OCI-LY7 (cell line): ENCODE data around the gene STK35. TPM values are rescaled to one million over a fixed set of nuclear protein-coding genes. Genes with fewer than 3 reads are reported as not detected.
A peak's percentile ranks its signal among the peaks of the same experiment; 100 is the strongest.

Source experiments
- BruUV-seq: library from RNA; stranded (reverse); fragments of 400-500 nt; replicated peaks from 2 replicates; lab custom pipeline; 2021; lab: Mats Ljungman, UMichigan
- CTCF ChIA-PET: fragments of 300-600 bp; sonication (Branson Sonifier 250); formaldehyde crosslinking; loops from one replicate; lab custom pipeline; 2022; ENCODE audit warnings: antibody characterized with exemption; ENCODE audit not compliant: unreplicated experiment; lab: Charles Lee
- POLR2A ChIA-PET: fragments of 300-600 bp; sonication (Branson Sonifier 250); formaldehyde crosslinking; loops from one replicate; lab custom pipeline; 2022; ENCODE audit warnings: antibody characterized with exemption; lab: Charles Lee
- DNase-seq: peaks from one replicate; pipeline ENCODE4 v3.0.0-alpha.2; 2015; ENCODE audit warnings: low spot score
- H2AFZ ChIP-seq: fragments of 200-600 bp; sonication (generic), shearing (Covaris generic); 2 replicates; pipeline ENCODE4 v1.6.1; 2014; ENCODE audit warnings: mild to moderate bottlenecking, antibody characterized with exemption, low read length, moderate library complexity
- H3K27ac ChIP-seq: fragments of 200-600 bp; sonication (generic); 2 replicates; pipeline ENCODE4 v1.5.1; 2014; ENCODE audit warnings: mixed run types, low read depth, mild to moderate bottlenecking, moderate library complexity, low read length, inconsistent platforms; ENCODE audit not compliant: poor library complexity, severe bottlenecking
- H3K36me3 ChIP-seq: fragments of 200-600 bp; sonication (generic); 2 replicates; pipeline ENCODE4 v1.6.1; 2014; ENCODE audit warnings: mild to moderate bottlenecking, antibody characterized with exemption, low read length, moderate library complexity, mixed read lengths; ENCODE audit not compliant: insufficient read depth
- H3K4me1 ChIP-seq: fragments of 200-600 bp; sonication (generic); 2 replicates; pipeline ENCODE4 v1.5.1; 2014; ENCODE audit warnings: mild to moderate bottlenecking, low read length; ENCODE audit not compliant: insufficient read depth, poor library complexity, severe bottlenecking
- H3K4me2 ChIP-seq: fragments of 200-600 bp; sonication (generic); 2 replicates; pipeline ENCODE4 v1.6.1; 2014; ENCODE audit warnings: mild to moderate bottlenecking, low read length
- H3K4me3 ChIP-seq: fragments of 200-600 bp; sonication (generic); 2 replicates; pipeline ENCODE4 v1.5.1; 2014; ENCODE audit warnings: mild to moderate bottlenecking, low read depth, low read length; ENCODE audit not compliant: poor library complexity, severe bottlenecking
- H3K79me2 ChIP-seq: fragments of 200-600 bp; sonication (generic); 2 replicates; pipeline ENCODE4 v1.6.1; 2016; ENCODE audit warnings: low read depth, mild to moderate bottlenecking, low read length, moderate library complexity, mixed read lengths; ENCODE audit not compliant: insufficient read depth
- H3K9me2 ChIP-seq: fragments of 200-600 bp; sonication (generic); 2 replicates; pipeline ENCODE4 v1.6.1; 2016; ENCODE audit warnings: mild to moderate bottlenecking, low read length, mixed read lengths; ENCODE audit not compliant: insufficient read depth
- H3K9me3 ChIP-seq: fragments of 200-600 bp; sonication (generic); 2 replicates; pipeline ENCODE4 v1.6.1; 2014; ENCODE audit warnings: mild to moderate bottlenecking, mixed run types, low read length, mixed read lengths
- H4K20me1 ChIP-seq: fragments of 200-600 bp; sonication (generic); 2 replicates; pipeline ENCODE4 v1.6.1; 2014; ENCODE audit warnings: mild to moderate bottlenecking, antibody characterized with exemption, low read length, moderate library complexity, mixed read lengths; ENCODE audit not compliant: insufficient read depth
- CTCF ChIP-seq: fragments of 200-600 bp; sonication (generic); conservative IDR thresholded peaks from 2 replicates; pipeline ENCODE4 v1.5.1; 2014; ENCODE audit warnings: mild to moderate bottlenecking, antibody characterized with exemption, low read length, moderate library complexity, mixed read lengths
- EZH2phosphoT487 ChIP-seq: fragments of 200-600 bp; sonication (generic); IDR thresholded peaks from 2 replicates; pipeline ENCODE4 v1.6.1; 2018; ENCODE audit warnings: low read depth, borderline replicate concordance, mild to moderate bottlenecking, mixed run types, antibody characterized with exemption, low read length, moderate library complexity, mixed read lengths
- intact Hi-C: fragments of 100-400 bp; cut with micrococcal nuclease; formaldehyde crosslinking; loops from one replicate; pipeline ENCODE4 v1.10.0; 2022; ENCODE audit not compliant: unreplicated experiment
- total RNA-seq, 2 experiments: library from RNA; depleted of rRNA in 1 of 2; stranded (reverse); fragments of >200 nt in 1 of 2; shearing (Covaris generic) in 1 of 2; gene quantifications; 2 replicates each; pipeline ENCODE4 v1.2.3, GENCODE V29; 2014 to 2022

Gene STK35
- total RNA-seq, 2 experiments from 2014 or later: 21.4 to 22.3 TPM

- H3K4me3 ChIP-seq: peak overlapping the region; percentile 93
- peaks cover 52% of the 10 kb centered on the region for H3K79me2 ChIP-seq
- H3K4me2 ChIP-seq: peak overlapping the region; percentile 85
- no peak overlapping the region for H2AFZ ChIP-seq
- peaks cover 23% of the 10 kb centered on the region for H4K20me1 ChIP-seq
- H3K9me3 ChIP-seq: no peaks in the 10 kb centered on the region
- peak overlapping the region; percentile 85 for H3K27ac ChIP-seq
- intact Hi-C loops: loop anchor here (5.0 kb wide), 6 partner anchors 69 to 549 kb away; partner anchors contain the start of genes NOP56, SIRPA and SNRPB
- no peak for TF ChIP-seq CTCF
- TF ChIP-seq EZH2phosphoT487: no peak
- H3K9me2 ChIP-seq: no peaks in the 10 kb centered on the region
- peak; percentile 41 for DNase-seq
- POLR2A ChIA-PET: interaction anchor here (0.6 to 1.9 kb wide), 6 partner anchors 9 to 148 kb away, joined by 3 to 7 read pairs (median 4); no protein-coding TSS in a partner anchor
- peaks cover 26% of the 10 kb centered on the region for H3K4me1 ChIP-seq
- CTCF ChIA-PET: interaction anchor here (0.5 to 1.1 kb wide), 4 partner anchors 11 to 538 kb away, joined by 3 to 4 read pairs (median 3); no protein-coding TSS in a partner anchor
- peaks cover 42% of the 10 kb centered on the region for H3K36me3 ChIP-seq
- no TSS peak for BruUV-seq
These were observed 2.0 kb downstream of the STK35 start for GRCh38 chr20:2103461-2104153.

GRCh38 chr20:2104236-2104635 lies 2.6 kb downstream of the STK35 start:
- Histone ChIP-seq H3K4me1 (peaks cover 26% of the 10 kb centered on the region), H4K20me1 (peaks cover 27% of the 10 kb centered on the region)
- intact Hi-C loops: loop anchor here (5.0 kb wide), 6 partner anchors 68 to 548 kb away; partner anchors contain the start of genes NOP56, SIRPA and SNRPB

More at GRCh38 chr20:2104236-2104635, 2.6 kb downstream of the STK35 start:
- no peaks in the 10 kb centered on the region for H3K9me3 ChIP-seq
- H3K9me2 ChIP-seq: no peaks in the 10 kb centered on the region
- H3K27ac ChIP-seq: peak overlapping the region; percentile 85
- POLR2A ChIA-PET: interaction anchor here (1.4 to 1.9 kb wide), 2 partner anchors 8 to 21 kb away, joined by 5 to 7 read pairs; no protein-coding TSS in a partner anchor
- DNase-seq: no peak
- peak overlapping the region; percentile 85 for H3K4me2 ChIP-seq
- no peak for TF ChIP-seq CTCF
- BruUV-seq: TSS peak; percentile 49
- peaks cover 48% of the 10 kb centered on the region for H3K36me3 ChIP-seq
- CTCF ChIA-PET: interaction anchor here (1.1 kb wide), 1 partner anchor 10 kb away, joined by 3 read pairs; no protein-coding TSS in a partner anchor
- H3K4me3 ChIP-seq: peak overlapping the region; percentile 93
- peaks cover 58% of the 10 kb centered on the region for H3K79me2 ChIP-seq
- H2AFZ ChIP-seq: no peak overlapping the region
